Activated CD8-positive, alpha-beta T cell treated with anti-CD3 and anti-CD28 coated beads for 36 hours (primary cell): Measurements from ENCODE around the gene MAP1B. TPM values are rescaled to one million over a fixed set of nuclear protein-coding genes. Genes with fewer than 3 reads are reported as not detected.

Experiments used
- ATAC-seq: fragments of 200-7000 bp; cut with Tn5 transposase; one replicate; pipeline ENCODE4 v1.10.0; 2021; ENCODE audit warnings: mild to moderate bottlenecking, moderate library complexity
- CTCF ChIA-PET: fragments of 350-600 bp; sonication (Branson Sonifier 250); formaldehyde crosslinking; loops from one replicate; lab custom pipeline; 2021; ENCODE audit warnings: antibody characterized with exemption; lab: Charles Lee
- POLR2A ChIA-PET: fragments of 350-600 bp; sonication (Branson Sonifier 250); formaldehyde crosslinking; loops from one replicate; lab custom pipeline; 2021; ENCODE audit warnings: antibody characterized with exemption; lab: Charles Lee
- DNase-seq: peaks from one replicate; pipeline ENCODE4 v3.0.0-alpha.2; 2020
- H3K27ac Mint-ChIP-seq: one replicate; pipeline ENCODE4 v1.8.0; 2021; ENCODE audit warnings: mild to moderate bottlenecking, mixed read lengths
- H3K27me3 Mint-ChIP-seq: one replicate; pipeline ENCODE4 v1.8.0; 2021; ENCODE audit warnings: mixed read lengths
- H3K36me3 Mint-ChIP-seq: one replicate; pipeline ENCODE4 v1.8.0; 2021; ENCODE audit warnings: low read depth, mixed read lengths
- H3K4me1 Mint-ChIP-seq: one replicate; pipeline ENCODE4 v1.8.0; 2021; ENCODE audit warnings: low read depth, mixed read lengths
- H3K4me3 Mint-ChIP-seq: one replicate; pipeline ENCODE4 v1.8.0; 2021; ENCODE audit warnings: mild to moderate bottlenecking, moderate library complexity, mixed read lengths
- H3K9me3 Mint-ChIP-seq: one replicate; pipeline ENCODE4 v1.8.0; 2021; ENCODE audit warnings: mixed read lengths
- intact Hi-C: fragments of 100-400 bp; cut with micrococcal nuclease; formaldehyde crosslinking; loops from one replicate; pipeline ENCODE4 v1.10.0; 2022
- total RNA-seq, 2 experiments: library from RNA; stranded (reverse); gene quantifications; one replicate each; pipeline ENCODE4 v1.2.3, GENCODE V29; 2021
- TF ChIP-seq, protein P1 (sequence below): fragments of 200-600 bp; IDR thresholded peaks from one replicate; pipeline ENCODE4 v1.8.0; 2022; ENCODE audit warnings: antibody characterized with exemption, mild to moderate bottlenecking

Gene MAP1B
- total RNA-seq, 2 experiments from 2014 or later = 0.09 to 0.25 TPM

DNA sequence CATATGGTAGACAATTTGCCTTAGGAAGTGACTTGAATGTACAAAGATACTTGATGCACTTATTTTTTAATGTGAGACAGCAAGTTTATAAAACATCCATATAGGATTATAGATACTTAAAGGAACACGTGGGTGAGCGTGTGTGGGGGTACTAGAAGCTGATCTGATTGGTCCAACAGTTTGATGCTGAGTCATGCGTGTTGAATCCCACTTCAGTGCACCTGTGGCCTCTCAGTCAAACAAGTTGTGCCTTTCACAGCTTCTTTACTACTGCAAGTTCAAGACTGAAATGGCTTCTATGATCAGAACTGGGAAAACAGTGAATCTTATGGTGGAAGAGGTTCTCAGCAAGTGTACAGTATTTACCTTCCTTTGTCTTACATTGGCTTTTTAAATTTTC lies 98.9 kb downstream of the MAP1B start:
- intact Hi-C loops = no loop called here
- Mint-ChIP-seq H3K9me3 (no peaks in the 10 kb centered on the region), H3K4me1 (peaks cover 5% of the 10 kb centered on the region), H3K36me3 (peaks cover 6% of the 10 kb centered on the region), H3K27ac (no peak overlapping the region), H3K4me3 (no peak overlapping the region), H3K27me3 (no peaks in the 10 kb centered on the region)
- CTCF ChIA-PET = no interaction called here
- ATAC-seq (no peak), DNase-seq (no peak)
- POLR2A ChIA-PET = no interaction called here
- TF ChIP-seq, protein P1, sequence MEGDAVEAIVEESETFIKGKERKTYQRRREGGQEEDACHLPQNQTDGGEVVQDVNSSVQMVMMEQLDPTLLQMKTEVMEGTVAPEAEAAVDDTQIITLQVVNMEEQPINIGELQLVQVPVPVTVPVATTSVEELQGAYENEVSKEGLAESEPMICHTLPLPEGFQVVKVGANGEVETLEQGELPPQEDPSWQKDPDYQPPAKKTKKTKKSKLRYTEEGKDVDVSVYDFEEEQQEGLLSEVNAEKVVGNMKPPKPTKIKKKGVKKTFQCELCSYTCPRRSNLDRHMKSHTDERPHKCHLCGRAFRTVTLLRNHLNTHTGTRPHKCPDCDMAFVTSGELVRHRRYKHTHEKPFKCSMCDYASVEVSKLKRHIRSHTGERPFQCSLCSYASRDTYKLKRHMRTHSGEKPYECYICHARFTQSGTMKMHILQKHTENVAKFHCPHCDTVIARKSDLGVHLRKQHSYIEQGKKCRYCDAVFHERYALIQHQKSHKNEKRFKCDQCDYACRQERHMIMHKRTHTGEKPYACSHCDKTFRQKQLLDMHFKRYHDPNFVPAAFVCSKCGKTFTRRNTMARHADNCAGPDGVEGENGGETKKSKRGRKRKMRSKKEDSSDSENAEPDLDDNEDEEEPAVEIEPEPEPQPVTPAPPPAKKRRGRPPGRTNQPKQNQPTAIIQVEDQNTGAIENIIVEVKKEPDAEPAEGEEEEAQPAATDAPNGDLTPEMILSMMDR = no peak

DNA sequence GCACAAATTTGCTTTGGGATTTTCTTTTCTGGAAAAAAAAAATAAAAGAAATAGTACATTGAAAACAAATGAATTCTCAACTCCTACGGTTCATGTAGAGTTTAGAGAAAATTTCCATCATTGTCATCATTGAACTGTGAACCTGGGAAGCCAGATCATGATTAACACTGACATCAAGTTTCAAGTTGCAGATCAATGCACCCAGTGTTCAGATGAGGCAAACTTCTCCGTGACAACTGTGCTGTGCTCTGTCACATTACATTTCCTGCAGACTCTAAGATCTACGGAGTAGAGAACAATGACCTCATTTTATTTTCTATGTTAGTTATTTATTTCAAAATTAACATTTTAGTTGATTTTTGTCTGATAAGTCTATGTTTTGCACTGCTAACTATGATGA lies 99.7 kb downstream of the MAP1B start:
- Mint-ChIP-seq H3K9me3 (no peaks in the 10 kb centered on the region), H3K4me3 (no peak overlapping the region), H3K27me3 (no peaks in the 10 kb centered on the region), H3K27ac (no peak overlapping the region), H3K36me3 (peaks cover 6% of the 10 kb centered on the region), H3K4me1 (peaks cover 5% of the 10 kb centered on the region)
- intact Hi-C loops = no loop called here
- CTCF ChIA-PET = no interaction called here
- no peak for ATAC-seq
- POLR2A ChIA-PET = no interaction called here
- DNase-seq = no peak
- TF ChIP-seq, protein P1 = no peak

DNA sequence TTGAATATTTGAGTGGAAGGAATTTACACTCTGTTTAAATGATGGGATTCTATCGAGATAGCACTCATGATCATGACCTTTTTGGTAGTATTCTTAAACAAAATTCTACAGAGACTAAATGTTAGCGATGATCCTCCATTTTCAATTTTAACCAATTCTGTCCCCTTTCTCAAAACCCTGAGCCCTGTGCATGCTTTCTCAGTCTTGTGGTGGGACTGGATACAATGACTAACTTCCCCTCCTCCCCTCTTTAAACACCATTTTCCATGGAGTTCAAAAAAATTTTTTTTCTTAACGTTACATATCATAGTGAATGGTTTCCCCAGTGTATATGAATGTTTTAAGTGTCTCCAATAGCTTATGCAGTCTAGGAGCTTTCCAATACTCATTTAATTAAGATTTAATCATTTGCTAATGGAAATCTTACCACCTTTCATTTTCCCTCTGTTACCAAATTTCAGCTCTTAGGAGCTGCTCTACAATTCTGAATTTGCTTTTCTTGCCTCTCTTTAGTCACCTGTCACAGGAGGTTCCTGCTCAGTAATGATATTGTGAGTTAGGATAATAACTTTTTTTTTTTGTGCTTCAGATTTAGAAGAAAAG lies 101.2 kb downstream of the MAP1B start:
- DNase-seq (no peak), ATAC-seq (no peak)
- Mint-ChIP-seq H3K9me3 (no peaks in the 10 kb centered on the region), H3K4me3 (no peak overlapping the region), H3K27me3 (no peaks in the 10 kb centered on the region), H3K4me1 (peaks cover 5% of the 10 kb centered on the region), H3K36me3 (peaks cover 8% of the 10 kb centered on the region), H3K27ac (no peak overlapping the region)
- intact Hi-C loops = no loop called here
- ChIA-PET POLR2A (interaction anchor here (0.5 kb wide), 1 partner anchor 258 kb away, joined by 3 read pairs; no protein-coding TSS in a partner anchor), CTCF (interaction anchor here (1.3 kb wide), 1 partner anchor 60 kb away, joined by 4 read pairs; no protein-coding TSS in a partner anchor)
- TF ChIP-seq, protein P1 = no peak

DNA sequence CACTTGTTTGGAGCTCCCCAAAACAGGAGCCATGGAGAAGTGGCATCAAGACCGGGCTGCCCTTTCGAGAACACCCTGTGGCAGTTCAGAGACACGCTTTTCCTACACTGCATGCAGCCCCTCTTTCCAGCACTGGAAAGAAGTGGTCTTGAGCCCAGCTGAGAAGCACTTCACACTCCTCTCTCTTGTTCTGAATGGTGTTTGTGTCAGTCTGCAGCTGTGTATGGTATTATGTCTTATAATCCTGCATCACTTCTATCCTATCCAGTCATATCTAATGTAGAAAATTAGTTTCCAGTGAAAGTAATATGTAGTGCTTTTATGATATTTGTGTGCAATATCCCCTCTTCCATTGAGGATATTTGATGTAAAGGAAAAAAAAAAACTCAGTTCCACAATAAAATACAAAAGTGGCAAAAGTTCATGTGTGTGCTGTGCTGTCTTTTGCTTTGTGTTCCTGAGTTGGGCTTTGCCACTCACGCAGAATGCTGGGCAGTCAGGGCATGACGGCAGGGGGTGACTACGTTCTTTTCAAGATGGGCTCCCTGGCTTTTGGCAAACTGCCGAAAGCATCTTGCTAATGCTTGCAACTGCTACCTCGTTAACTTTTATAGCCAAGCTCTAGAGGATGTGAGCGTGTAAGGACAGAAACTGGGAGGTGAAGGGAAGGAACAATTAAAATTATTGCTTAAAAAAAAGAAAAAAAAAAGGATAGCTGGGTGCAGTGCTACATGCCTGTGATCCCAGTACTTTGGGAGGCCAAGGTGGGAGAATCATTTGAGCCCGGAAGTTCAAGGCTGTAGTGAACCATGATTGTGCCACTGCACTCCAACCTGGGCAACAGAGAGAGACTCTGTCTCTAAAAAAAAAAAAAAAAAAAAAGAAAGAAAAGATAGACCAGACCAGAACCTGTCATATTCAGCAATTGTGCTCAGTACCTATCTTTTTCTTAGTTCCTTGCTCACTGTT lies 102.2 kb downstream of the MAP1B start:
- Mint-ChIP-seq H3K4me3 (no peak overlapping the region), H3K27ac (no peak overlapping the region), H3K4me1 (peaks cover 5% of the 10 kb centered on the region), H3K27me3 (no peaks in the 10 kb centered on the region), H3K9me3 (no peaks in the 10 kb centered on the region), H3K36me3 (peaks cover 11% of the 10 kb centered on the region)
- ChIA-PET CTCF (interaction anchor here (1.3 kb wide), 1 partner anchor 59 kb away, joined by 4 read pairs; no protein-coding TSS in a partner anchor), POLR2A (no interaction called here)
- TF ChIP-seq, protein P1 = no peak
- DNase-seq (no peak), ATAC-seq (no peak)
- intact Hi-C loops = no loop called here
